Measurements from ENCODE around the gene SLC6A4. TPM values are rescaled to one million over a fixed set of nuclear protein-coding genes. Genes with fewer than 3 reads are reported as not detected.

The SLC6A4 gene
- total RNA-seq, 4 donors from 2014 or later = 10.7 to 156 (median 109) TPM

DNA sequence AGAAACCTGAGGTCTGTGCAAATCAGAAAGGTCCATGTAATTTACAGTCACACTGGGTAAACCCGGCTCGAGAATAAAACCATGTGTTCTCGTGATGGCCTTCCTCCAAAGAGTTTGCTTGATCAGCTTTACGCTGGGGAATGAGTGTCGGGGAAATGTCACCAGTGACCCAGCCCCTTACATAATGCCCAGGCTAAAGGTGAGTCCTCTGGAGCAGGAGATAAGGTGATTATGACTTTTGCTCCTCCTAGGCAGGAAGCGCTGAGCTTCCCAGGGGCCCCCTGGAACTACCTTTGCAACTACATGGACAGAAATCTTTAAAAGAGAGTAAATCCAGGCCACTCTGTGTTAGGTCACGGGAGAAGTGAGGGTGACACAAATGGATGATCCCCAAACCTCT lies 15.7 kb downstream of the SLC6A4 start:
- H3K27me3 ChIP-seq = no peaks in the 10 kb centered on the region
- peak in 2 of 3 donors; percentile 64 to 77 for DNase-seq
- peaks cover 0 to 12% (median 0%) of the 10 kb centered on the region in 3 donors for H3K36me3 ChIP-seq
- H3K4me3 ChIP-seq = peak overlapping the region in 1 of 4 donors; percentile 39
- H3K27ac ChIP-seq = peak overlapping the region in 3 of 4 donors; percentile 53 to 74 (median 73)
- H3K9me3 ChIP-seq = no peaks in the 10 kb centered on the region
- H3K4me1 ChIP-seq = peaks cover 0 to 9% (median 0%) of the 10 kb centered on the region in 4 donors
- TF ChIP-seq, protein P1, sequence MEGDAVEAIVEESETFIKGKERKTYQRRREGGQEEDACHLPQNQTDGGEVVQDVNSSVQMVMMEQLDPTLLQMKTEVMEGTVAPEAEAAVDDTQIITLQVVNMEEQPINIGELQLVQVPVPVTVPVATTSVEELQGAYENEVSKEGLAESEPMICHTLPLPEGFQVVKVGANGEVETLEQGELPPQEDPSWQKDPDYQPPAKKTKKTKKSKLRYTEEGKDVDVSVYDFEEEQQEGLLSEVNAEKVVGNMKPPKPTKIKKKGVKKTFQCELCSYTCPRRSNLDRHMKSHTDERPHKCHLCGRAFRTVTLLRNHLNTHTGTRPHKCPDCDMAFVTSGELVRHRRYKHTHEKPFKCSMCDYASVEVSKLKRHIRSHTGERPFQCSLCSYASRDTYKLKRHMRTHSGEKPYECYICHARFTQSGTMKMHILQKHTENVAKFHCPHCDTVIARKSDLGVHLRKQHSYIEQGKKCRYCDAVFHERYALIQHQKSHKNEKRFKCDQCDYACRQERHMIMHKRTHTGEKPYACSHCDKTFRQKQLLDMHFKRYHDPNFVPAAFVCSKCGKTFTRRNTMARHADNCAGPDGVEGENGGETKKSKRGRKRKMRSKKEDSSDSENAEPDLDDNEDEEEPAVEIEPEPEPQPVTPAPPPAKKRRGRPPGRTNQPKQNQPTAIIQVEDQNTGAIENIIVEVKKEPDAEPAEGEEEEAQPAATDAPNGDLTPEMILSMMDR (IDR thresholded peaks at IDR 0.05) = no peak
- TF ChIP-seq POLR2A (IDR thresholded peaks at IDR 0.05) = peak; percentile 14 to 73

DNA sequence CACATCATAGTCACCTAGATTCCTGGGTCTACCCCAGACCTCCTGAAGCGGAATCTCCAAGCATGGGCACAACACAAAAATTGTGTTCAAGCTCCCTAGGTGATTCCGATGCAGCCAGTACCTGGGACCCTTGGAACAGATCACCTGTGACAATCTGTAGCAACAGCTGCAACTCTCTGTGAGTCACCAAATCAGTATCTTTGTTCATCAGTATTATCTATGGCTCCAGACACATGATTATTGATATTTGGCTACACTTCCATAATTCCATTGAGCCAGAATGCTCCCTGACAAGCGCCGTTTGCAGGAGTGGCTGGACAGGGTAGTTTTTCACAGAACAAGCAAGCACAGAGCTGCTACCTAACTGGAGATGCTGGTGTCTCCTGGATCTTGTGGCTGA lies 16.2 kb downstream of the SLC6A4 start:
- Histone ChIP-seq H3K27me3 (no peaks in the 10 kb centered on the region), H3K9me3 (no peaks in the 10 kb centered on the region), H3K36me3 (peaks cover 0 to 12% (median 0%) of the 10 kb centered on the region in 3 donors), H3K4me3 (peak overlapping the region in 2 of 4 donors; percentile 5 to 15), H3K27ac (peak overlapping the region in 1 of 4 donors; percentile 74), H3K4me1 (peaks cover 0 to 9% (median 0%) of the 10 kb centered on the region in 4 donors)
- TF ChIP-seq, protein P1 (IDR thresholded peaks at IDR 0.05) = no peak
- no peak for TF ChIP-seq POLR2A (IDR thresholded peaks at IDR 0.05)
- no peak for DNase-seq

DNA sequence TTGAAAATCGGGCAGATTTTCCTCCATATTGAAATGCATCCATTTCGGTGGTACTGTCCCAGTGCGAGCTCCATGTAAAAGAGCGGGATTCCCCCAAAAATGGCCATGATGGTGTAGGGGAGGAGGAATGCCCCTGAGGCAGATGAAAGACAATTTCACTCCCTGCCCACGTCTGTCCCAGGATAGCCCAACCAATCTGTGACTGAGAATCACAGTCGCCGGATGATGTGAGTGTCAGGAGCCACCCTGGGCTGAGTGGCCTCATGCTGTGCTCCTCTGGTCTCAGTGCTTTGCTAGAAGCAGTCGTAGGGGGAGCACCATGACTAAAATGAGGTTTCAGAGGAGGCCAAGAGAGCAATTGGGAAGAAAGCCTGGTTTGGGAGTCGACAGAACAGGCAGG lies 16.7 kb downstream of the SLC6A4 start:
- H3K36me3 ChIP-seq = peaks cover 0 to 12% (median 0%) of the 10 kb centered on the region in 3 donors
- H3K4me1 ChIP-seq = peaks cover 0 to 8% (median 0%) of the 10 kb centered on the region in 4 donors
- H3K4me3 ChIP-seq = no peak overlapping the region
- H3K27me3 ChIP-seq = no peaks in the 10 kb centered on the region
- DNase-seq = no peak
- no peaks in the 10 kb centered on the region for H3K9me3 ChIP-seq
- no peak for TF ChIP-seq POLR2A (IDR thresholded peaks at IDR 0.05)
- TF ChIP-seq, protein P1 (IDR thresholded peaks at IDR 0.05) = no peak
- no peak overlapping the region for H3K27ac ChIP-seq

DNA sequence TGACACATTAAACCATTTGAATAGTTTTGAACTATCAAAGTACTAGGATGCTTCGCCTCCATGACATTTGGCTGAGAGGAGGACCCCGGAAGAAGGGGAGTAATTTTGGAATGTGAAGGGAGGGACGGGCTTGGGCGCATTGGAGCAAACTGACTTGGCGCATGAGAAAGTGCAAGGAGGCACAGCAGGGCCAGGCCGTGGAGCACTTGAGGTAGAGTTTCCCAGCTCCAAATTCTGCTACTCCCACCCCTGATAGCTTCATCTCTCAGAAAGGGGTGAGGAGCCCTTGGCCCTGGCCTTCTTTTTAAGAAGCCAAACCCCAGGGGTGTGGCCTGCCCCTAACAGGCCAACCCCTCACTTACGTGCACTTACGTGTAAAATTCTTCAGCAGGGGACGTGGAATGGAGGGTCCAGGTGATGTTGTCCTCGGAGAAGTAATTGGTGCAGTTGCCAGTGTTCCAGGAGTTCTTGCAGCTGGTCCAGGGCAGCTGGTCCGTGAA lies 17.7 kb downstream of the SLC6A4 start:
- H3K4me1 ChIP-seq = no peaks in the 10 kb centered on the region
- TF ChIP-seq POLR2A (IDR thresholded peaks at IDR 0.05) = no peak
- TF ChIP-seq, protein P1 (IDR thresholded peaks at IDR 0.05) = no peak
- H3K36me3 ChIP-seq = peaks cover 0 to 12% (median 0%) of the 10 kb centered on the region in 3 donors
- H3K4me3 ChIP-seq = no peak overlapping the region
- no peaks in the 10 kb centered on the region for H3K9me3 ChIP-seq
- no peak overlapping the region for H3K27ac ChIP-seq
- no peak for DNase-seq
- H3K27me3 ChIP-seq = no peaks in the 10 kb centered on the region

DNA sequence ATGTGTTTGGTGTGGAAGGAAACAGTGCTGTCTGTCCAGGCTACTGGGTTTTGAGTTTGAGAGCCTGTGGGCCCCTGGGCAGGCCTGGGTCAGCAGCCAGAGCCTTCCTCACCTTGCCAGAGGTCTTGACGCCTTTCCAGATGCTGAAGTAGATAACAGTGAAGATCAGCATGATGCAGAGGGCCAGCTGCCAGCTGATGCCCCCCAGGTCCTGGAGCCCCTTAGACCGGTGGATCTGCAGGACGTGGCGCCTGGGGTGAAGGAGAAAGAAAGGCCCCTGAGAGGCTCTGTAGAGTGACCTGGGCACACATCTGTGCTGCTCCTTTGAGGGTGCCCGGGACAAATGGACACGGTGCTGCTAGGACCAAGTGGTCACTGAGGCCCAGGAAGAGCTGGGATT lies 18.4 kb downstream of the SLC6A4 start:
- H3K36me3 ChIP-seq = peaks cover 0 to 12% (median 0%) of the 10 kb centered on the region in 3 donors
- no peaks in the 10 kb centered on the region for H3K4me1 ChIP-seq
- no peaks in the 10 kb centered on the region for H3K27me3 ChIP-seq
- no peak overlapping the region for H3K27ac ChIP-seq
- no peak for TF ChIP-seq POLR2A (IDR thresholded peaks at IDR 0.05)
- TF ChIP-seq, protein P1 (IDR thresholded peaks at IDR 0.05) = no peak
- no peak overlapping the region for H3K4me3 ChIP-seq
- no peaks in the 10 kb centered on the region for H3K9me3 ChIP-seq
- DNase-seq = no peak
